NCI-H1417 treated with DMSO at 0.1 percent for 48 hours (cell line): ENCODE results near the gene MYL4.
"Not testable (repeated sequence)": the region's sequence is repeated elsewhere in the genome, so short reads cannot be mapped to it uniquely, and the experiment has no call there.

Source experiments
- DNase-seq: peaks from one replicate; lab custom pipeline; 2025; lab: John Stamatoyannopoulos, UW

The MYL4 gene

GRCh38 chr17:47193931-47194511 is 15.1 kb upstream of the MYL4 start:
- no peak for DNase-seq

- DNase-seq: no peak
These were observed 11.3 kb upstream of the MYL4 start for GRCh38 chr17:47197821-47198220.

GRCh38 chr17:47199627-47200324 is 9.4 kb upstream of the MYL4 start:
- DNase-seq: no peak

- DNase-seq: no peak
These were observed 8.9 kb upstream of the MYL4 start for GRCh38 chr17:47200325-47200664.

GRCh38 chr17:47201166-47201565 is 8.0 kb upstream of the MYL4 start:
- DNase-seq: no peak

- DNase-seq: no peak
These were observed 5.0 kb upstream of the MYL4 start for GRCh38 chr17:47203984-47204721.

- DNase-seq: no peak
These were observed 4.3 kb upstream of the MYL4 start for GRCh38 chr17:47204722-47205418.

- no peak for DNase-seq
These were observed 3.7 kb upstream of the MYL4 start for GRCh38 chr17:47205419-47205963.

GRCh38 chr17:47207143-47208067 is 1.7 kb upstream of the MYL4 start:
- DNase-seq: no peak

- DNase-seq: no peak
These were observed 351 bp downstream of the MYL4 start for GRCh38 chr17:47209499-47209898.

- DNase-seq: no peak
These were observed 957 bp downstream of the MYL4 start for GRCh38 chr17:47210105-47210504.

- no peak for DNase-seq
These were observed 1.6 kb downstream of the MYL4 start for GRCh38 chr17:47210779-47211178.

- DNase-seq: no peak
These were observed 3.3 kb downstream of the MYL4 start for GRCh38 chr17:47212458-47212857.

- no peak for DNase-seq
These were observed 4.4 kb downstream of the MYL4 start for GRCh38 chr17:47213540-47213939.

- DNase-seq: no peak
These were observed 5.8 kb downstream of the MYL4 start for GRCh38 chr17:47214931-47215330.

GRCh38 chr17:47216821-47217220 is 7.7 kb downstream of the MYL4 start:
- DNase-seq: not testable (repeated sequence)

- DNase-seq: not testable (repeated sequence)
These were observed 8.1 kb downstream of the MYL4 start for GRCh38 chr17:47217279-47217678.

GRCh38 chr17:47218896-47219430 is 9.8 kb downstream of the MYL4 start:
- no peak for DNase-seq

GRCh38 chr17:47219621-47220475 is 10.7 kb downstream of the MYL4 start:
- no peak for DNase-seq

- DNase-seq: no peak
These were observed 11.4 kb downstream of the MYL4 start for GRCh38 chr17:47220531-47220999.
